Measurements from ENCODE around the gene KRTAP10-3. TPM values are rescaled to one million over a fixed set of nuclear protein-coding genes. Genes with fewer than 3 reads are reported as not detected.

The KRTAP10-3 gene
- total RNA-seq, 1 experiment from 2014 or later, result not detected

- peaks cover 8% of the 10 kb centered on the region for H3K4me1 Mint-ChIP-seq (ENCODE audit: low read depth, unreplicated experiment)
Observed at GRCh38 chr21:44572959-44573583, 14.5 kb upstream of the KRTAP10-3 start.

GRCh38 chr21:44571844-44572782, 13.5 kb upstream of the KRTAP10-3 start:
- POLR2A ChIA-PET, result no interaction called here
- no TSS peak for BruUV-seq (replicated peaks)

More at GRCh38 chr21:44572959-44573583, 14.5 kb upstream of the KRTAP10-3 start:
- Mint-ChIP-seq H3K36me3 (ENCODE audit: insufficient read depth, unreplicated experiment) (no peaks in the 10 kb centered on the region), H3K4me3 (ENCODE audit: unreplicated experiment) (no peak overlapping the region), H3K27me3 (ENCODE audit: insufficient read depth, unreplicated experiment) (peaks cover 6% of the 10 kb centered on the region), H3K9me3 (ENCODE audit: unreplicated experiment) (peaks cover 40% of the 10 kb centered on the region), H3K27ac (ENCODE audit: unreplicated experiment) (no peak overlapping the region)
- Histone ChIP-seq H3K36me3 (ENCODE audit: control insufficient read depth, insufficient read depth, low read length) (no peaks in the 10 kb centered on the region), H3K4me1 (no peaks in the 10 kb centered on the region), H3K4me3 (ENCODE audit: low read depth, low read length) (no peak overlapping the region), H3K9me3 (peaks cover 7% of the 10 kb centered on the region; the same call in 1 of the 2 replicates), H3K27me3 (replicated peaks; ENCODE audit: control insufficient read depth, insufficient read depth, low read length) (no peaks in the 10 kb centered on the region)
- DNase-seq, result no peak
- ChIA-PET POLR2A (no interaction called here), CTCF (no interaction called here)
- intact Hi-C loops (cut with micrococcal nuclease; ENCODE audit: unreplicated experiment), result no loop called here
- no TSS peak for BruUV-seq (replicated peaks)
- no peak for TF ChIP-seq CTCF (IDR thresholded peaks at IDR 0.05; ENCODE audit: insufficient read depth in 1 of 2, low read depth in 1 of 2, low read length in 1 of 2, severe bottlenecking in 1 of 2, unreplicated experiment in 1 of 2)

More at GRCh38 chr21:44571844-44572782, 13.5 kb upstream of the KRTAP10-3 start:
- no peaks in the 10 kb centered on the region for H3K36me3 ChIP-seq (ENCODE audit: control insufficient read depth, insufficient read depth, low read length)
- no peak for DNase-seq
- Mint-ChIP-seq H3K27ac (ENCODE audit: unreplicated experiment) (no peak overlapping the region), H3K36me3 (ENCODE audit: insufficient read depth, unreplicated experiment) (no peaks in the 10 kb centered on the region), H3K9me3 (ENCODE audit: unreplicated experiment) (peaks cover 31% of the 10 kb centered on the region), H3K4me3 (ENCODE audit: unreplicated experiment) (no peak overlapping the region), H3K27me3 (ENCODE audit: insufficient read depth, unreplicated experiment) (peaks cover 6% of the 10 kb centered on the region), H3K4me1 (ENCODE audit: low read depth, unreplicated experiment) (peaks cover 8% of the 10 kb centered on the region)
- H3K4me3 ChIP-seq (ENCODE audit: low read depth, low read length), result no peak overlapping the region
- H3K4me1 ChIP-seq, result no peaks in the 10 kb centered on the region
- intact Hi-C loops (cut with micrococcal nuclease; ENCODE audit: unreplicated experiment), result no loop called here
- CTCF ChIA-PET, result no interaction called here
- TF ChIP-seq CTCF (IDR thresholded peaks at IDR 0.05; ENCODE audit: insufficient read depth in 1 of 2, low read depth in 1 of 2, low read length in 1 of 2, severe bottlenecking in 1 of 2, unreplicated experiment in 1 of 2), result no peak
- H3K9me3 ChIP-seq, result peaks cover 7% of the 10 kb centered on the region; the same call in 1 of the 2 replicates
- H3K27me3 ChIP-seq (replicated peaks; ENCODE audit: control insufficient read depth, insufficient read depth, low read length), result no peaks in the 10 kb centered on the region
